GM12878 (cell line): ENCODE results near the gene CDKN1B. TPM values are rescaled to one million over a fixed set of nuclear protein-coding genes. Genes with fewer than 3 reads are reported as not detected.

Source experiments
- ATAC-seq: fragments of 200-7000 bp; cut with Tn5 transposase; 3 replicates; pipeline ENCODE4 v1.9.1; 2020; ENCODE audit warnings: mild to moderate bottlenecking, moderate library complexity
- BruUV-seq: library from RNA; stranded (reverse); fragments of 400-500 nt; replicated peaks from 2 replicates; lab custom pipeline; 2021; lab: Mats Ljungman, UMichigan
- CTCF ChIA-PET: fragments of 300-600 bp; sonication (Branson Sonifier 250); formaldehyde crosslinking; extraction: SDS; loops from one replicate; lab custom pipeline; 2021; ENCODE audit warnings: inconsistent platforms; lab: Yijun Ruan, JAX
- POLR2A ChIA-PET: fragments of 350-600 bp; formaldehyde crosslinking; extraction: SDS; loops from one replicate; lab custom pipeline; 2021; ENCODE audit warnings: inconsistent platforms; lab: Charles Lee
- RAD21 ChIA-PET: fragments of 300-600 bp; sonication (Branson Sonifier 250); formaldehyde crosslinking; loops from one replicate; lab custom pipeline; 2023; ENCODE audit warnings: antibody characterized with exemption; ENCODE audit not compliant: unreplicated experiment; lab: Charles Lee
- SMC1A ChIA-PET: fragments of 300-600 bp; sonication (Branson Sonifier 250); formaldehyde crosslinking; loops from one replicate; lab custom pipeline; 2023; ENCODE audit not compliant: unreplicated experiment, uncharacterized antibody; lab: Charles Lee
- DNase-seq: peaks from one replicate; pipeline ENCODE4 v3.0.0-alpha.2; 2011; ENCODE audit warnings: low read depth, low spot score
- FAIRE-seq: peaks from 3 replicates; lab custom pipeline; 2011; peaks lifted over from hg19 to GRCh38; lab: Jason Lieb, UNC
- H2AFZ ChIP-seq: 2 replicates; pipeline ENCODE4 v1.6.0; 2011; ENCODE audit warnings: low read depth, low read length, control low read depth; ENCODE audit not compliant: control insufficient read depth
- H3K27ac ChIP-seq: 2 replicates; pipeline ENCODE4 v1.5.1; 2011; ENCODE audit warnings: control low read depth; ENCODE audit not compliant: control insufficient read depth, insufficient read depth
- H3K27me3 ChIP-seq, 2 experiments: replicated peaks in 1 of 2; 2 replicates each; pipeline versions ENCODE4 v1.6.0 to v1.6.1; 2011; ENCODE audit warnings: low read length in 1 of 2; ENCODE audit not compliant: control insufficient read depth in 2 of 2, insufficient read depth in 2 of 2
- H3K36me3 ChIP-seq, 2 experiments: 2 replicates each; pipeline ENCODE4 v1.5.1; 2011; ENCODE audit warnings: low read length in 1 of 2; ENCODE audit not compliant: control insufficient read depth in 2 of 2, insufficient read depth in 2 of 2
- H3K4me1 ChIP-seq: 2 replicates; pipeline ENCODE4 v1.6.1; 2011; ENCODE audit warnings: mild to moderate bottlenecking, low read length, moderate library complexity, mixed read lengths; ENCODE audit not compliant: control insufficient read depth, insufficient read depth
- H3K4me2 ChIP-seq: 2 replicates; pipeline ENCODE4 v1.6.0; 2011; ENCODE audit warnings: control low read depth; ENCODE audit not compliant: control insufficient read depth, insufficient read depth
- H3K4me3 ChIP-seq: fragments of 200-600 bp; sonication (generic); 2 replicates; pipeline ENCODE4 v1.5.1; 2016
- H3K79me2 ChIP-seq: 2 replicates; pipeline ENCODE4 v1.6.0; 2011; ENCODE audit warnings: low read length; ENCODE audit not compliant: control insufficient read depth, insufficient read depth
- H3K9ac ChIP-seq: 2 replicates; pipeline ENCODE4 v1.8.0; 2011; ENCODE audit warnings: low read length, control low read depth, mixed read lengths; ENCODE audit not compliant: control insufficient read depth, insufficient read depth
- H3K9me3 ChIP-seq: replicated peaks from 3 replicates; pipeline ENCODE4 v1.5.1; 2011; ENCODE audit warnings: mild to moderate bottlenecking, low read length; ENCODE audit not compliant: control insufficient read depth, insufficient read depth
- H4K20me1 ChIP-seq: 2 replicates; pipeline ENCODE4 v1.6.0; 2011; ENCODE audit not compliant: control insufficient read depth, insufficient read depth
- ATF7 ChIP-seq: fragments of 450-650 bp; IDR thresholded peaks from 2 replicates; pipeline ENCODE4 v1.6.1; 2016; ENCODE audit warnings: low read depth, mild to moderate bottlenecking
- BHLHE40 ChIP-seq, 2 experiments: fragments of 450-650 bp in 1 of 2; IDR thresholded peaks; 2 replicates each; pipeline ENCODE4 v1.6.1; 2011 to 2017; ENCODE audit warnings: low read depth in 2 of 2, borderline replicate concordance in 1 of 2, improper control_type of control experiment in 1 of 2, low read length in 1 of 2, mild to moderate bottlenecking in 1 of 2
- CEBPZ ChIP-seq: fragments of 150-350 bp; IDR thresholded peaks from 2 replicates; pipeline ENCODE4 v1.6.1; 2016; ENCODE audit warnings: low read depth, low read length
- HCFC1 ChIP-seq: fragments of 150-350 bp; IDR thresholded peaks from 2 replicates; pipeline ENCODE4 v1.6.1; 2014; ENCODE audit warnings: low read length
- IKZF1 ChIP-seq: fragments of 450-650 bp; conservative IDR thresholded peaks from 2 replicates; pipeline ENCODE4 v1.6.1; 2017; ENCODE audit warnings: antibody characterized with exemption, mild to moderate bottlenecking
- IKZF2 ChIP-seq, 2 experiments: fragments of 450-650 bp; IDR thresholded peaks; 2 replicates each; pipeline ENCODE4 v1.6.1; 2017; ENCODE audit warnings: mild to moderate bottlenecking in 2 of 2, moderate library complexity in 2 of 2
- NR2F1 ChIP-seq: fragments of 450-650 bp; conservative IDR thresholded peaks from 2 replicates; pipeline ENCODE4 v1.6.1; 2017; ENCODE audit warnings: mild to moderate bottlenecking
- POU2F2 ChIP-seq: IDR thresholded peaks from 3 replicates; pipeline ENCODE4 v1.6.1; 2011; ENCODE audit warnings: low read depth, mild to moderate bottlenecking, low read length, borderline replicate concordance
- RBBP5 ChIP-seq: fragments of 200-600 bp; sonication (generic); conservative IDR thresholded peaks from 2 replicates; pipeline ENCODE4 v1.6.1; 2016
- RELB ChIP-seq: fragments of 450-650 bp; IDR thresholded peaks from 2 replicates; pipeline ENCODE4 v1.6.1; 2017; ENCODE audit warnings: low read depth, mild to moderate bottlenecking, moderate library complexity
- RUNX3 ChIP-seq: IDR thresholded peaks from 2 replicates; pipeline ENCODE4 v1.6.1; 2012; ENCODE audit warnings: low read length, inconsistent platforms
- SKIL ChIP-seq: fragments of 450-650 bp; IDR thresholded peaks from 2 replicates; pipeline ENCODE4 v1.6.1; 2017; ENCODE audit warnings: mild to moderate bottlenecking, low read depth, inconsistent platforms; ENCODE audit not compliant: poor library complexity, severe bottlenecking
- WGBS: methylation state at CpG from one replicate; pipeline ENCODE4 v1.1.6; 2016; ENCODE audit warnings: low lambda C conversion rate; ENCODE audit not compliant: insufficient replicate concordance, insufficient coverage; ENCODE audit errors: missing lambda C conversion rate; 5-methylcytosine and 5-hydroxymethylcytosine counted together
- in situ Hi-C: fragments of 300-500 bp; cut with MboI; formaldehyde crosslinking; loops from 9 replicates; pipeline ENCODE4 v1.14.3; 2018; ENCODE audit warnings: mixed read lengths
- intact Hi-C: fragments of 100-400 bp; cut with micrococcal nuclease; formaldehyde crosslinking; loops from one replicate; pipeline ENCODE4 v1.14.2; 2022; ENCODE audit not compliant: unreplicated experiment
- polyA plus RNA-seq, 11 experiments: library from polyadenylated mRNA; depleted of rRNA in 4 of 11; unstranded in 6 of 11; stranded (reverse) in 5 of 11; fragments of >200 nt; fragmentation: Nextera tagmentation in 4 of 11; fragmentation: Illumina TruSeq in 1 of 11; extraction: Ambion mirVana in 4 of 11; extraction: Trizol in 1 of 11; gene quantifications; 1 replicate in 1 of 11; 2 replicates in 10 of 11; pipeline versions ENCODE4 v1.2.1 to v1.2.3, GENCODE V29; 2011 to 2016; ENCODE audit warnings: inconsistent platforms in 2 of 11, missing spikeins in 2 of 11, low read depth in 1 of 11
- total RNA-seq, 4 experiments: library from RNA; depleted of rRNA in 3 of 4; stranded (reverse); fragments of >200 nt in 3 of 4; fragmentation: Illumina TruSeq in 1 of 4; extraction: Trizol in 1 of 4; gene quantifications; 2 replicates each; pipeline versions ENCODE4 v1.2.1 to v1.2.3, GENCODE V29; 2013 to 2021

CDKN1B gene
- total and polyA plus RNA-seq, 10 of the 15 experiments (the other 5 are each of a cell fraction or from before 2014, with no cell fraction given): 4.2 to 39.1 (median 23.1) TPM

GRCh38 chr12:12691549-12691948 is 25.6 kb upstream of the CDKN1B start:
- Histone ChIP-seq H3K4me1 (peaks cover 51% of the 10 kb centered on the region), H3K27ac (peak overlapping the region; percentile 38; the same call in 1 of the 2 replicates), H4K20me1 (no peaks in the 10 kb centered on the region), H3K36me3 (no peaks in the 10 kb centered on the region; a peak in 1 of 4 replicates), H3K4me2 (peak overlapping the region; percentile 61), H2AFZ (no peak overlapping the region), H3K9me3 (no peaks in the 10 kb centered on the region), H3K79me2 (no peaks in the 10 kb centered on the region; the same call in none of the 2 replicates), H3K4me3 (peak overlapping the region; percentile 46; the same call in 1 of the 2 replicates), H3K27me3 (no peaks in the 10 kb centered on the region), H3K9ac (no peak overlapping the region)
- FAIRE-seq: no peak
- intact Hi-C loops: no loop called here
- POLR2A ChIA-PET: interaction anchor here (1.0 to 1.2 kb wide), 2 partner anchors 30 to 326 kb away, joined by 3 to 4 read pairs; no protein-coding TSS in a partner anchor
- RAD21 ChIA-PET: interaction anchor here (0.9 to 3.4 kb wide), 4 partner anchors 30 to 46 kb away, joined by 3 to 11 read pairs (median 7); no protein-coding TSS in a partner anchor
- DNase-seq: no peak
- ATAC-seq: peak; percentile 31
- 0 out of 2 replicates have a peak, but pooled peaks have one; percentile 55 for TF ChIP-seq RELB
- peak; percentile 29; the same call in 1 of the 3 replicates for TF ChIP-seq POU2F2
- TF ChIP-seq CEBPZ: no peak
- TF ChIP-seq IKZF2 (IDR thresholded peaks at IDR 0.05): peak in 1 of 2 experiments; percentile 48; a peak in 2 of 4 replicates
- peak; percentile 24; the same call in 1 of the 2 replicates for TF ChIP-seq IKZF1
- TF ChIP-seq SKIL: peak; percentile 34
- TF ChIP-seq RUNX3: peak; percentile 42; the same call in 1 of the 2 replicates
- TF ChIP-seq BHLHE40 (IDR thresholded peaks at IDR 0.05; ENCODE audit: borderline replicate concordance in 1 of 2, low read depth in 2 of 2, low read length in 1 of 2): peak in 1 of 2 experiments; percentile 30; a peak in 1 of 4 replicates
- TF ChIP-seq RBBP5: no peak
- TF ChIP-seq HCFC1: no peak
- TF ChIP-seq NR2F1: peak; percentile 61; the same call in 1 of the 2 replicates
- TF ChIP-seq ATF7: no peak
- no TSS peak for BruUV-seq
- CTCF ChIA-PET: interaction anchor here (0.6 to 2.6 kb wide), 7 partner anchors 12 to 100 kb away, joined by 3 to 13 read pairs (median 6); no protein-coding TSS in a partner anchor
- in situ Hi-C loops: loop anchor here (10.0 kb wide), 1 partner anchor 1127 kb away; no protein-coding TSS in a partner anchor
- 4% methylated on average over 2 of the region's 2 CpGs for WGBS
- SMC1A ChIA-PET: interaction anchor here (1.0 to 3.4 kb wide), 11 partner anchors 9 to 294 kb away, joined by 3 to 29 read pairs (median 6); no protein-coding TSS in a partner anchor
